Vagina (tissue), 2 donors: Measurements from ENCODE around the gene DIAPH2. TPM values are rescaled to one million over a fixed set of nuclear protein-coding genes. Genes with fewer than 3 reads are reported as not detected.

Experiments
- DNase-seq, 2 donors: peaks; one replicate each; pipeline ENCODE4 v3.0.0-alpha.2; 2017; ENCODE audit errors: extremely low spot score in 2 of 2
- H3K27ac ChIP-seq: fragments of 200-600 bp; sonication (generic); one replicate; pipeline ENCODE4 v1.5.1; 2019
- H3K27me3 ChIP-seq: fragments of 200-600 bp; sonication (generic); one replicate; pipeline ENCODE4 v1.5.1; 2019
- H3K36me3 ChIP-seq, 2 donors: fragments of 200-600 bp; sonication (generic); one replicate each; pipeline ENCODE4 v1.5.1; 2017 to 2019
- H3K4me1 ChIP-seq: fragments of 200-600 bp; sonication (generic); one replicate; pipeline ENCODE4 v1.5.1; 2019
- H3K4me3 ChIP-seq, 2 donors: fragments of 200-600 bp; sonication (generic); 1 replicate in 1 of 2; 2 replicates in 1 of 2; pipeline ENCODE4 v1.5.1; 2016 to 2019
- H3K9me3 ChIP-seq: fragments of 200-600 bp; sonication (generic); one replicate; pipeline ENCODE4 v1.5.1; 2019
- CTCF ChIP-seq, 3 experiments: fragments of 450-650 bp in 2 of 3; fragments of 200-600 bp in 1 of 3; sonication (generic) in 1 of 3; IDR thresholded peaks; one replicate each; pipeline ENCODE4 v1.5.1; 2017 to 2019; ENCODE audit warnings: antibody characterized with exemption in 3 of 3, mild to moderate bottlenecking in 2 of 3, moderate library complexity in 2 of 3
- POLR2A ChIP-seq, 2 donors: fragments of 450-650 bp; IDR thresholded peaks; one replicate each; pipeline ENCODE4 v1.6.1; 2017; ENCODE audit warnings: antibody characterized with exemption in 2 of 2, mild to moderate bottlenecking in 2 of 2, moderate library complexity in 2 of 2
- POLR2AphosphoS5 ChIP-seq, 2 donors: sonication (generic); formaldehyde crosslinking; IDR thresholded peaks; one replicate each; pipeline ENCODE4 v1.9.0; 2017; ENCODE audit warnings: antibody characterized with exemption in 2 of 2, mild to moderate bottlenecking in 2 of 2, low read depth in 1 of 2; ENCODE audit not compliant: insufficient read depth in 1 of 2
- intact Hi-C: fragments of 100-400 bp; cut with DNase I; formaldehyde crosslinking; loops from one replicate; pipeline ENCODE4 v1.15.1; 2023
- total RNA-seq: library from RNA; depleted of rRNA; stranded (reverse); fragments of >200 nt; gene quantifications from one replicate; pipeline ENCODE4 v1.2.3, GENCODE V29; 2016

The DIAPH2 gene
- total RNA-seq, 1 donor from 2014 or later, result 38.8 TPM

- Histone ChIP-seq H3K9me3 (no peaks in the 10 kb centered on the region), H3K4me1 (no peaks in the 10 kb centered on the region), H3K27me3 (no peaks in the 10 kb centered on the region), H3K4me3 (no peak overlapping the region), H3K36me3 (no peaks in the 10 kb centered on the region), H3K27ac (no peak overlapping the region)
- no peak for DNase-seq
- no peak for TF ChIP-seq POLR2A (IDR thresholded peaks at IDR 0.05)
- no peak for TF ChIP-seq CTCF (IDR thresholded peaks at IDR 0.05)
- TF ChIP-seq POLR2AphosphoS5 (IDR thresholded peaks at IDR 0.05; ENCODE audit: insufficient read depth in 1 of 2, low read depth in 1 of 2), result no peak
- intact Hi-C loops, result no loop called here
Observed at GRCh38 chrX:97326456-97326855, 641.8 kb downstream of the DIAPH2 start.

- no peak for DNase-seq
- H3K27me3 ChIP-seq, result no peaks in the 10 kb centered on the region
- no peak overlapping the region for H3K27ac ChIP-seq
- H3K36me3 ChIP-seq, result no peaks in the 10 kb centered on the region
- intact Hi-C loops, result no loop called here
- no peaks in the 10 kb centered on the region for H3K9me3 ChIP-seq
- no peak overlapping the region for H3K4me3 ChIP-seq
- no peak for TF ChIP-seq POLR2A (IDR thresholded peaks at IDR 0.05)
- no peak for TF ChIP-seq CTCF (IDR thresholded peaks at IDR 0.05)
- TF ChIP-seq POLR2AphosphoS5 (IDR thresholded peaks at IDR 0.05; ENCODE audit: insufficient read depth in 1 of 2, low read depth in 1 of 2), result no peak
- H3K4me1 ChIP-seq, result no peaks in the 10 kb centered on the region
Observed at GRCh38 chrX:97328853-97329390, 644.3 kb downstream of the DIAPH2 start.

- H3K9me3 ChIP-seq, result no peaks in the 10 kb centered on the region
- TF ChIP-seq CTCF (IDR thresholded peaks at IDR 0.05) (no peak), POLR2A (IDR thresholded peaks at IDR 0.05) (no peak), POLR2AphosphoS5 (IDR thresholded peaks at IDR 0.05; ENCODE audit: insufficient read depth in 1 of 2, low read depth in 1 of 2) (no peak)
- no peak overlapping the region for H3K27ac ChIP-seq
- intact Hi-C loops, result no loop called here
- no peaks in the 10 kb centered on the region for H3K27me3 ChIP-seq
- H3K36me3 ChIP-seq, result no peaks in the 10 kb centered on the region
- no peaks in the 10 kb centered on the region for H3K4me1 ChIP-seq
- no peak for DNase-seq
- no peak overlapping the region for H3K4me3 ChIP-seq
Observed at GRCh38 chrX:97330151-97330550, 645.5 kb downstream of the DIAPH2 start.

GRCh38 chrX:97332963-97333362 is 648.3 kb downstream of the DIAPH2 start:
- Histone ChIP-seq H3K27me3 (no peaks in the 10 kb centered on the region), H3K9me3 (no peaks in the 10 kb centered on the region), H3K4me3 (no peak overlapping the region), H3K4me1 (no peaks in the 10 kb centered on the region), H3K36me3 (no peaks in the 10 kb centered on the region), H3K27ac (no peak overlapping the region)
- TF ChIP-seq POLR2A (IDR thresholded peaks at IDR 0.05) (no peak), POLR2AphosphoS5 (IDR thresholded peaks at IDR 0.05; ENCODE audit: insufficient read depth in 1 of 2, low read depth in 1 of 2) (no peak), CTCF (IDR thresholded peaks at IDR 0.05) (no peak)
- intact Hi-C loops, result no loop called here
- no peak for DNase-seq

GRCh38 chrX:97334850-97335249 is 650.2 kb downstream of the DIAPH2 start:
- TF ChIP-seq POLR2AphosphoS5 (IDR thresholded peaks at IDR 0.05; ENCODE audit: insufficient read depth in 1 of 2, low read depth in 1 of 2), result no peak
- no peak for TF ChIP-seq CTCF (IDR thresholded peaks at IDR 0.05)
- TF ChIP-seq POLR2A (IDR thresholded peaks at IDR 0.05), result no peak
- intact Hi-C loops, result no loop called here
- Histone ChIP-seq H3K36me3 (no peaks in the 10 kb centered on the region), H3K4me3 (no peak overlapping the region), H3K9me3 (no peaks in the 10 kb centered on the region), H3K4me1 (no peaks in the 10 kb centered on the region), H3K27ac (no peak overlapping the region), H3K27me3 (no peaks in the 10 kb centered on the region)
- no peak for DNase-seq
